ENCODE measurements around the gene SERAC1.
"Not testable (repeated sequence)": the region's sequence is repeated elsewhere in the genome, so short reads cannot be mapped to it uniquely, and the experiment has no call there.

The SERAC1 gene

DNA sequence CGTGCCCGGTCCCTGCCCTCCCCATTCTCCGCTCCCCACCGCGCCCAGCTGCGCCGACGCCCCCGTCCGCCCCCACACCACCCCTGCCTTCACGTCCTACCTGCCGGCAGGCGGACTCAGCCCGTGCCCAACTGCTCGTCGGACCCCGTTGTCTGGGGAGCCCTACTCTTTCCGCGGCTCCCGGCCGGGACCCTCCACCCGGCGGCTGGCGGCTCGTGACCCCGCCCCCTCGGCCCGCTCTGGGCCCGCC lies at the start of gene SERAC1:
SERAC1 (minus strand) TSS at position 223 of the 250 bp plus-strand sequence. CDS start 9,899 bp downstream, outside the sequence.
- no peak for DNase-seq (ENCODE audit: low read depth in 2 of 2)

GRCh38 chr6:158213925-158214674 lies 46.0 kb upstream of the SERAC1 start:
- DNase-seq (ENCODE audit: low read depth in 2 of 2): peak; percentile 8 to 10

- no peak for DNase-seq (ENCODE audit: low read depth in 2 of 2)
Observed at GRCh38 chr6:158211273-158212055, 43.4 kb upstream of the SERAC1 start.

DNA sequence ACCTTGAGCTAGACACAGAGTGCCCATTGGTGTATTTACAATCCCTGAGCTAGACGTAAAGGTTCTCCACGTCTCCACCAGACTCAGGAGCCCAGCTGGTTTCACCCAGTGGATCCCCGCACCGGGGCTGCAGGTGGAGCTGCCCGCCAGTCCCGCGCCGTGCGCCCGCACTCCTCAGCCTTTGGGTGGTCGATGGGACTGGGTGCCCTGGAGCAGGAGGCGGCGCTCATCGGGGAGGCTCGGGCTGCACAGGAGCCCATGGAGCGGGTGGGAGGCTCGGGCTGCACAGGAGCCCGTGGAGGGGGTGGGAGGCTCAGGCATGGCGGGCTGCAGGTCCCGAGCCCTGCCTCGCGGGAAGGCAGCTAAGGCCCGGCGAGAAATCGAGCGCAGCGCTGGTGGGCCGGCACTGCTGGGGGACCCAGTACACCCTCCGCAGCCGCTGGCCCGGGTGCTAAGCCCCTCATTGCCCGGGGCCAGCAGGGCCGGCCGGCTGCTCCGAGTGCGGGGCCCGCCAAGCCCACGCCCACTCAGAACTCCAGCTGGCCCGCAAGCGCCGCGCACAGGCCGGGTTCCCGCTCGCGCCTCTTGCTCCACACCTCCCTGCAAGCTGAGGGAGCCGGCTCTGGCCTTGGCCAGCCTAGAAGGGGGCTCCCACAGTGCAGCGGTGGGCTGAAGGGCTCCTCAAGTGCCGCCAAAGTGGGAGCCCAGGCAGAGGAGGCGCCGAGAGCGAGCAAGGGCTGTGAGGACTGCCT lies 41.7 kb upstream of the SERAC1 start:
- not testable (repeated sequence) for DNase-seq (ENCODE audit: low read depth in 2 of 2)

- DNase-seq (ENCODE audit: low read depth in 2 of 2): not testable (repeated sequence)
Observed at GRCh38 chr6:158208226-158209030, 40.4 kb upstream of the SERAC1 start.

DNA sequence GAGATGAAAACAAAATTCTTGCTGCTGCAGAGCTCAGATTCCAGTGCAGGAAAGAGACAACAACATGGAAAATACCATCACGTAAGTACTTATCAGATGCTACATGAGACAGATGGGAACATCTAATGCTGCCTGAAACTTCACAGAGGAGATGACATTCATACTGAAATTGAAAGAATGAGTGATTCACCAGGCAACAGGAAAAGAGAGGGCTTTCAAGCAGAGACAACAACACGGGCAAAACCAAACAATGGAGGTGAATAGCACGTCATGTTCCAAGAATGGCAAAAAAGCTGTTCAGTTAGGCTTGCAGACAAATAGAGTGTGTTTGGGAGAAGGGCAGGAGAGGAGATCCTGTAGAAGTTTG lies 39.3 kb upstream of the SERAC1 start:
- no peak for DNase-seq (ENCODE audit: low read depth in 2 of 2)

DNA sequence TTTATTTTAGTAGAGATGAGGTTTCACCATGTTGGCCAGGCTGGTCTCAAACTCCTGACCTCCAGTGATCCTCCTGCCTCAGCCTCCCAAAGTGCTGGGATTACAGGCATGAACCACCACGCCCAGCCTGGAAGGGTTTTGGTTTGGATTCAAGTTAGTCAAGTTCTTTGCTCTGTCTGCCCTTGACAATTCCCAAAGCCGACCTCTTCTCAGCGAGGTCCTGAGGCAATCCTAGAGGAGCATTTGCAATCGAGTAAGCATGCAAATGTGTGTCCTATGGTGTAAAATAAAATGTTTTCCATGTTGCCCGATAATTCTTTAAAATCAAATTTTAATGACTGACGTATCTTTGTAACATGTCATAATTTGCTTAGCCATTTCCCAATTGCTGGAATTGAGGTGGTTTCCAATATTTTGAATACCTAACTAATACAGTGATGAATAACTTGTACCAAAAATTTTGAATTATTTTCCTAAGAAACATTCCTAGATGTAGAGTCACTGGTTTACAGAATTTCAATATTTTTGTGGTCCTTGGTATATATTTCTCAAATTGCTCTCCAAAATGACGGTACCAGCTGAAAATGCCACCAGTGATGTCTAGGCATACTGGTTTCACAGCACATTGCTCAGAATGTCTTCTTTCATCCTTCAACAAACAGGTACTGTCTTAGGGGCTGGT lies 38.8 kb upstream of the SERAC1 start:
- no peak for DNase-seq (ENCODE audit: low read depth in 2 of 2)

- no peak for DNase-seq (ENCODE audit: low read depth in 2 of 2)
Observed at GRCh38 chr6:158205169-158205944, 37.3 kb upstream of the SERAC1 start.

GRCh38 chr6:158198461-158198860 lies 30.4 kb upstream of the SERAC1 start:
- no peak for DNase-seq (ENCODE audit: low read depth in 2 of 2)

DNA sequence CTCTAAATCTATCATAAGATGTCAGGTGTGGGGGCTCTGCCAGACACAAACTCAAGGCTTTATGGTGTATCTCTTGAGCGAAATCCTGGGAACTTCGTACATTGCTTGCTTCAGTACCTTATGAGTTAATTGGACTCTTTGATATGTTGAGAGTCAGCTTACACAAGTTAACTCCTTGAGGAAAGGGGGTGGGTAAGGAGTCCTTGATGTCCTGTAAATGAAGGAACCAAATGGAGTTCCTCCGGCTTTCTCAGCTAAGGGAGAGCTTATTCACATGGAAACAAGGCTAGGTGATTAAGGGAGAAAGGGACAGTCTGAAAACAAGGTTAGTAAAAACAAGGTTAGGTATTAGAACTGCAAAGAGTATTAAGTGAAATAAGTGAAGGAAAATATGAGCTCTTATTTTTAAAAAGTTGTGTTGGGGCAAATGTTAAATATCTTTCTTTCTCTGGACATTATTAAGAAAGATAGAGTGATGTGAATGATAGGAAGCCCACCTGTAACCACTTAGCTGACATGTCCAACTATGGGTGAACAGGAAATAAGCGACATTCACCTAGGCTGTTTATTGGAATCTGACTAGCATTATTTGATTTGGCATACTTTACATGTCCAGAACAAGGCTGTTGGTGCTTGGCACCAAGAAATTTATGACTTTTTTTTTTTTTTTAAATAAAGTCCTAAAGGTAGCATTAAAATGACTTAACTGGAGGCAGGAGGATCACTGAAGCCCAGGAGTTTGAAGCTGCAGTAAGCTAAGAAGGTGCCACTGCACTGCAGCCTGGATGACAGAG lies 26.6 kb upstream of the SERAC1 start:
- DNase-seq (ENCODE audit: low read depth in 2 of 2): no peak

- no peak for DNase-seq (ENCODE audit: low read depth in 2 of 2)
Observed at GRCh38 chr6:158191761-158192160, 23.7 kb upstream of the SERAC1 start.

GRCh38 chr6:158191032-158191431 lies 23.0 kb upstream of the SERAC1 start:
- DNase-seq (ENCODE audit: low read depth in 2 of 2): no peak

- no peak for DNase-seq (ENCODE audit: low read depth in 2 of 2)
Observed at GRCh38 chr6:158188591-158188990, 20.5 kb upstream of the SERAC1 start.

GRCh38 chr6:158185729-158186456 lies 17.8 kb upstream of the SERAC1 start:
- DNase-seq (ENCODE audit: low read depth in 2 of 2): no peak

GRCh38 chr6:158184608-158185007 lies 16.5 kb upstream of the SERAC1 start:
- no peak for DNase-seq (ENCODE audit: low read depth in 2 of 2)

DNA sequence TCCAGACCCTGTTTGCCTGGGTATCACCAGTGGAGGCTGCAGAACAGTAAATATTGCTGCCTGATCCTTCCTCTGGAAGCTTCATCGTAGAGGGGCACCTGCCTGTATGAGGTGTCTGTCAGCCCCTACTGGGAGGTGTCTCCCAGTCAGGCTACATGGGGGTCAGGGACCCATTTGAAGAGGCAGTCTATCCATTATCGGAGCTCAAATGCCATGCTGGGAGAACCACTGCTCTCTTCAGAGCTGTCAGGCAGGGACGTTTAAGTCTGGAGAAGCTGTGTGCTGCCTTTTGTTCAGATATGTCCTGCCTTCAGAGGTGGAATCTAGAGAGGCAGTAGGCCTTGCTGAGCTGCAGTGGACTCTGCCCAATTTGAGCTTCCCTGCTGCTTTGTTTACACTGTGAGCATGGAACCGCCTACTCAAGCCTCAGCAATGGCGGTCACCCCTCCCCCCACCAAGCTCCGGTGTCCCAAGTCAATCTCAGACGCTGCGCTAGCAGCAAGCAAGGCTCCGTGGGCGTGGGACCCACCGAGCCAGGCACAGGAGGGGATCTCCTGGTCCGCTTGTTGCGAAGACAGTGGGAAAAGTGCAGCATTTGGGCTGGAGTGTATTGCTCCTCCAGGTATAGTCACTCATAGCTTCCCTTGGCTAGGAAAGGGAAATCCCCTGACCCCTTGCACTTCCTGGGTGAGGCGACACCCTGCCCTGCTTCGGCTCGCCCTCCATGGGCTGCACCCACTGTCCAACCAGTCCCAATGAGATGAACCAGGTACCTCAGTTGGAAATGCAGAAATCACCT lies 15.3 kb upstream of the SERAC1 start:
- DNase-seq (ENCODE audit: low read depth in 2 of 2): not testable (repeated sequence)

DNA sequence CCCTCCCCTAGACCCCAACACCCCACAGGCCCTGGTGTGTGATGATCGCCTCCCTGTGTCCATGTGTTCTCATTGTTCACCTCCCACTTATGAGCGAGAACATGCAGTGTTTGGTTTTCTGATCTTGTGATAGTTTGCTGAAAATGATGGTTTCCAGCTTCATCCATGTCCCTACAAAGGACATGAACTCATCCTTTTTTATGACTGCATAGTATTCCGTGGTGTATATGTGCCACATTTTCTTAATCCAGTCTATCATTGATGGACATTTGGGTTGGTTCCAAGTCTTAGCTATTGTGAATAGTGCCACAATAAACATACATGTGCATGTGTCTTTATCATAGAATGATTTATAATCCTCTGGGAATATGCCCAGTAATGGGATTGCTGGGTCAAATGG lies 9.7 kb upstream of the SERAC1 start:
- DNase-seq (ENCODE audit: low read depth in 2 of 2): not testable (repeated sequence)

DNA sequence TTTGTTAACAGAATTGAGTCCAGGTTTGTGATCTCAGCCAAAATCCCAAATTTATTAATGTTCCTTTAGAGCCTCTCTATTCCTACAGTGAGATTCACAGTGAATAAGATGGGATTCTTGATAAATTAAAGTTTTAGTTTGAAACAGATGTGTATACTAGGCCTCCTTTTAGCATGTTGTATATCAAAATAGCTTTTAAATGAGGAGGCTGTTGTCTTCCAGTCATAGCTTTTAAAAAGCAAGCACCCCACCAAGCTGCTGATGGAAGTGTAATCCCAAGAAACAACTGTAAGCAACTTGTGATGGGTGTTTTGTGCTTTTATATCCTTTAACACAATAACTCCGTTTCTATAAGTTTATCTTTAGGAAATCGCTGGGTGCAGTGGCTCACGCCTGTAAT lies 7.0 kb upstream of the SERAC1 start:
- no peak for DNase-seq (ENCODE audit: low read depth in 2 of 2)

All from activated CD8-positive, alpha-beta memory T cell treated with anti-CD3 and anti-CD28 coated beads for 4 hours (primary cell).